ENCODE measurements around the gene THSD4. TPM values are rescaled to one million over a fixed set of nuclear protein-coding genes. Genes with fewer than 3 reads are reported as not detected.

THSD4 gene
- total RNA-seq, 1 donor = 15.6 TPM

GRCh38 chr15:71588746-71589145, 473.5 kb downstream of the THSD4 start:
- Histone ChIP-seq H3K4me1 (ENCODE audit: insufficient read depth, low read length) (no peaks in the 10 kb centered on the region), H2AFZ (ENCODE audit: low read length) (no peak overlapping the region), H3K27ac (ENCODE audit: low read depth, low read length) (no peak overlapping the region), H3K4me2 (ENCODE audit: insufficient read depth, low read length) (no peak overlapping the region), H3K36me3 (ENCODE audit: insufficient read depth, low read length) (no peaks in the 10 kb centered on the region), H3K79me2 (ENCODE audit: insufficient read depth, low read length) (no peaks in the 10 kb centered on the region), H3K9me3 (ENCODE audit: low read depth, low read length) (no peaks in the 10 kb centered on the region), H3K4me3 (ENCODE audit: insufficient read depth, low read length) (no peak overlapping the region), H4K20me1 (ENCODE audit: insufficient read depth, low read length) (no peaks in the 10 kb centered on the region), H3K27me3 (ENCODE audit: insufficient read depth, low read length) (no peaks in the 10 kb centered on the region)
- peak; percentile 88 for DNase-seq (ENCODE audit: insufficient read length, low spot score, missing footprints)
- TF ChIP-seq, protein P1, sequence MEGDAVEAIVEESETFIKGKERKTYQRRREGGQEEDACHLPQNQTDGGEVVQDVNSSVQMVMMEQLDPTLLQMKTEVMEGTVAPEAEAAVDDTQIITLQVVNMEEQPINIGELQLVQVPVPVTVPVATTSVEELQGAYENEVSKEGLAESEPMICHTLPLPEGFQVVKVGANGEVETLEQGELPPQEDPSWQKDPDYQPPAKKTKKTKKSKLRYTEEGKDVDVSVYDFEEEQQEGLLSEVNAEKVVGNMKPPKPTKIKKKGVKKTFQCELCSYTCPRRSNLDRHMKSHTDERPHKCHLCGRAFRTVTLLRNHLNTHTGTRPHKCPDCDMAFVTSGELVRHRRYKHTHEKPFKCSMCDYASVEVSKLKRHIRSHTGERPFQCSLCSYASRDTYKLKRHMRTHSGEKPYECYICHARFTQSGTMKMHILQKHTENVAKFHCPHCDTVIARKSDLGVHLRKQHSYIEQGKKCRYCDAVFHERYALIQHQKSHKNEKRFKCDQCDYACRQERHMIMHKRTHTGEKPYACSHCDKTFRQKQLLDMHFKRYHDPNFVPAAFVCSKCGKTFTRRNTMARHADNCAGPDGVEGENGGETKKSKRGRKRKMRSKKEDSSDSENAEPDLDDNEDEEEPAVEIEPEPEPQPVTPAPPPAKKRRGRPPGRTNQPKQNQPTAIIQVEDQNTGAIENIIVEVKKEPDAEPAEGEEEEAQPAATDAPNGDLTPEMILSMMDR (IDR thresholded peaks at IDR 0.05; ENCODE audit: extremely low read depth, low read depth, low read length) = no peak

- Histone ChIP-seq H3K27ac (ENCODE audit: low read depth, low read length) (no peak overlapping the region), H3K9me3 (ENCODE audit: low read depth, low read length) (no peaks in the 10 kb centered on the region)
Observed at GRCh38 chr15:71591057-71591456, 475.8 kb downstream of the THSD4 start.

DNA sequence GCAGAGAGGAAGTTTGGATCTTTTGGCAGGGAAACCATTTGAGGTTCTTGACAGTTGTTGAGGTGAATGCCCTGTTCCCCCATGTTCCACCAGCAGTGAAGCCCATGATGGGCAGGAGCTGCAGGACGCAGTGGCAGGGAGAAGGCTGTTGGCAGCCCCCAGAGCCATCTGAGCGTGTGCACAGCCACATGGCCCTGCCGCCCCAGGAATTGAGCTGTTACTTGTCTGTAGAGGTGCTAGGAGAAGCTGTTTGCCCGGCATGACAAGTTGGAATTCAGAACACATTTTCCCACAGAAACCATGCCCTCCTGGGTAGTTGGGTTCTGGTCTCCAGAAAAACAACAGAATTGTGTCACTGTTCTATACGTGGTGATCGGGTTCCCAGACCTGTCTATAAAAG, 476.9 kb downstream of the THSD4 start:
- H3K4me1 ChIP-seq (ENCODE audit: insufficient read depth, low read length) = no peaks in the 10 kb centered on the region
- H3K4me2 ChIP-seq (ENCODE audit: insufficient read depth, low read length) = no peak overlapping the region
- no peaks in the 10 kb centered on the region for H4K20me1 ChIP-seq (ENCODE audit: insufficient read depth, low read length)
- H2AFZ ChIP-seq (ENCODE audit: low read length) = no peak overlapping the region
- no peak overlapping the region for H3K27ac ChIP-seq (ENCODE audit: low read depth, low read length)
- H3K79me2 ChIP-seq (ENCODE audit: insufficient read depth, low read length) = no peaks in the 10 kb centered on the region
- H3K4me3 ChIP-seq (ENCODE audit: insufficient read depth, low read length) = no peak overlapping the region
- no peaks in the 10 kb centered on the region for H3K27me3 ChIP-seq (ENCODE audit: insufficient read depth, low read length)
- no peaks in the 10 kb centered on the region for H3K36me3 ChIP-seq (ENCODE audit: insufficient read depth, low read length)
- DNase-seq (ENCODE audit: insufficient read length, low spot score, missing footprints) = no peak
- TF ChIP-seq, protein P1 (IDR thresholded peaks at IDR 0.05; ENCODE audit: extremely low read depth, low read depth, low read length) = no peak
- no peaks in the 10 kb centered on the region for H3K9me3 ChIP-seq (ENCODE audit: low read depth, low read length)

More at GRCh38 chr15:71591057-71591456, 475.8 kb downstream of the THSD4 start:
- H3K4me1 ChIP-seq (ENCODE audit: insufficient read depth, low read length) = no peaks in the 10 kb centered on the region
- TF ChIP-seq, protein P1 (IDR thresholded peaks at IDR 0.05; ENCODE audit: extremely low read depth, low read depth, low read length) = peak; percentile 11
- DNase-seq (ENCODE audit: insufficient read length, low spot score, missing footprints) = no peak
- H2AFZ ChIP-seq (ENCODE audit: low read length) = no peak overlapping the region
- H4K20me1 ChIP-seq (ENCODE audit: insufficient read depth, low read length) = no peaks in the 10 kb centered on the region
- H3K27me3 ChIP-seq (ENCODE audit: insufficient read depth, low read length) = no peaks in the 10 kb centered on the region
- H3K79me2 ChIP-seq (ENCODE audit: insufficient read depth, low read length) = no peaks in the 10 kb centered on the region
- H3K36me3 ChIP-seq (ENCODE audit: insufficient read depth, low read length) = no peaks in the 10 kb centered on the region
- no peak overlapping the region for H3K4me3 ChIP-seq (ENCODE audit: insufficient read depth, low read length)
- no peak overlapping the region for H3K4me2 ChIP-seq (ENCODE audit: insufficient read depth, low read length)

DNA sequence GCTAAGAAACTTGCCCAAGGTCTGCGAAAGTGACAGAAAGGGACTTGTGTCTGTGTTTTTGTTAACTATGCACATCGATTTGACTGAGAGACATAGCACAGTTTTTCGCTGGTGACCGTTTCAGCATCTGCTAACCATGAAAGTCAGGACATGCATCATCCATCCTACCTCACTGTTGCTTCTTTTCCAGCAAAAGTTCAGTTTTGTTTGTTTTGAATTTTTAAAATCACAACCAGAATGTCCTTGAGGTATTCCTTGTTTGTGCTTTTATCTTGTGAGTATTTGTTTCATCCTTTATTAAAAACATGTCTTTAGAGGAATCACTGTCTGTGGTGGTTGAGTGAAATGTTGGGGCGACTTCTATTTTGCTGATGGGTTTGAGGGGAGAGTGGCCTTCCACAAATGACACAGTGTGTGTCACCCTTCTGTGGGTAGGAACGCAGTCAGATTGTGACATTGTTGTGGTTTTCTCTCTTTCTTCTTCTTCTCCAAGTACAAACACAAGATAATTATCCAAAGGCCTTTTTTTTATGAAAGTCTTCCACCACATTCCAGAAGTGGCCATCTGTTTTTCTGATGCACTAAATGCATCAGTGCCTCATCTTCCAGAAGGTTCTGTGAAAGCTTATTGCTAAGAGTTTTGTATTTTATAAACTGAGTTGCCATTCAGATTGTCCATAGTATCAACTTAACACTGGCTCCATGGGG, 480.7 kb downstream of the THSD4 start:
- Histone ChIP-seq H3K4me2 (ENCODE audit: insufficient read depth, low read length) (no peak overlapping the region), H3K27ac (ENCODE audit: low read depth, low read length) (no peak overlapping the region), H3K27me3 (ENCODE audit: insufficient read depth, low read length) (no peaks in the 10 kb centered on the region), H2AFZ (ENCODE audit: low read length) (no peak overlapping the region), H3K9me3 (ENCODE audit: low read depth, low read length) (no peaks in the 10 kb centered on the region), H4K20me1 (ENCODE audit: insufficient read depth, low read length) (no peaks in the 10 kb centered on the region), H3K36me3 (ENCODE audit: insufficient read depth, low read length) (no peaks in the 10 kb centered on the region), H3K4me3 (ENCODE audit: insufficient read depth, low read length) (no peak overlapping the region), H3K4me1 (ENCODE audit: insufficient read depth, low read length) (no peaks in the 10 kb centered on the region), H3K79me2 (ENCODE audit: insufficient read depth, low read length) (no peaks in the 10 kb centered on the region)
- TF ChIP-seq, protein P1 (IDR thresholded peaks at IDR 0.05; ENCODE audit: extremely low read depth, low read depth, low read length) = no peak
- DNase-seq (ENCODE audit: insufficient read length, low spot score, missing footprints) = no peak
